ACHN (cell line): ENCODE data around the gene HILPDA.

Experiments used
- DNase-seq: peaks from one replicate; pipeline ENCODE4 v3.0.0-alpha.2; 2015
- in situ Hi-C: cut with HindIII; loops from 2 replicates; pipeline ENCODE4 v1.10.0; 2017; ENCODE audit warnings: low sequenced_read_pairs, low pct_ligation_motif_present, low pct_unique_long_range_greater_than_20kb

Gene HILPDA, protein sequence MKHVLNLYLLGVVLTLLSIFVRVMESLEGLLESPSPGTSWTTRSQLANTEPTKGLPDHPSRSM

DNA sequence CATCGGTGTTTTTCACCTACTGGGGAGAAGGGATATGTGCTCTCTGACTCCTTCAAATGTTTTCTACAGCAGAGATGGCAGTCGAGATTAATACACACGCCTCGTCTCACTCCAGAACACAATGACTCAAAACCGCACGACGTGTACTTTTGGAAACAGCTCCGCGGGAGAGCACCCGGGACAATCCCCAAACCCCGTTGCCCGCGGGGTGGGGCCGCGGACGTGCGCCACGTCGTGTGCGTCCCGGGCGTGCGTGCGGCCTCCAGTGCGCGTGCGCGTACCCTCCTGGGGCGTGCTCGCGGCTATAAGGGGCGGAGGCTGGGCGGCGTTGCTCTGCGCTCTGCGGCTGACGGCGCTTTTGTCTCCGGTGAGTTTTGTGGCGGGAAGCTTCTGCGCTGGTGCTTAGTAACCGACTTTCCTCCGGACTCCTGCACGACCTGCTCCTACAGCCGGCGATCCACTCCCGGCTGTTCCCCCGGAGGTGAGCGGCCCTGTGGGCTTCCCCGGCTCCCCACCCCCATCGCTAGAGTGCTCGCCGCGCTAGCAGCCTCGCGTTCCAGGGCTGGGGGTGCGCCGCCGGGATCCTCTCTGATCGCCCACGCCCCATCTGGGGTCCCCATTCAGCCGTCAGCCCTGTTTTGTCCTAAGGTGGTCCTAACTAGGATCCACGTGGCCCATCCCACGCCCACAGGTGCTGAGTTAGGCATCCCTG is at the start of gene HILPDA:
Gene HILPDA (plus strand): TSS at position 336 of the 712 bp plus-strand sequence. CDS start 1,391 bp downstream, outside the sequence.
- DNase-seq: peak; percentile 98
- in situ Hi-C loops: no loop called here

DNA sequence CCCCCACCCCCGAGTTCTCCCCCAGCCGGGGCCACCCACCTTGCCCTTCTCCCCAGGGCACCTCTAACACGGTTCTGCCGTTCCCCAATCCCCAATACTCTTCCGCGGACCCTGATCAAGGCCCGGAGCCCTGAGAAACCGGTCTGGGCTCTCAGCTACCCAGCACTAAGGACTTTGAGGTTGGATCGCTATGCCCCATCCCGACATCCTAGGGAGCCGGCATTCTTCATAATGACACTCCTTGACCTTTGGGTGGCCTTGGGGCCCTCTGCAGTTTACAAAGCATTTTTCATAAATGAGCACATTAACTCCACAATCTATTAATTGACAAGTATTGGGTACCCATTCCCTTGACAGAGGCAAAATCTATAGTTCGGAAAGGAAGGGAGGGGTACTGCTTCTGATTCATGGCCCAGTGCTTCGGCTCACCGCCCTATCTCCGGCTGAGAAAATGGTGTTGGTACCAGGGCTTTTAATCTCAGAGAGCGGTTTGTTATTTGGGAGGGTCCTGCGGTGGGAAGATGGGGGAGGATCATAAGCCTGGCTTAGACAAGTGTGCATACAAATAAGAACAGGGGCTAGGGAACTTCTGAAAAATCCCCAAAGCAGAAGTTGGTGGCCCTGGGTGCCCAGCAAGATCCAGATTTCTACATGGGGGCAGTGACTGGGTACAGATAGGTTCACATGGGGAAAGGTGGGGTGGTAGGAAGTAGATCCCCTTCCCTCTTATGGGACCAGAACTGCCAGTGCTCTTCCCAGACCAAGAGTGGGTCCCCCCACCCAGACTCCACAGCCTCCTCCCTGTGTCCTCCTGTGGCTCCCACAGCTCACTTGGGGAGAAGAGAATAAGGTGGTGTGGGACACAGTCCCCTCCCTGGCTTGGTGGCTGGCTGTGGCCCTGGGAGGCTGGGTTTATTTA is 49.1 kb upstream of the HILPDA start:
- DNase-seq: no peak

DNA sequence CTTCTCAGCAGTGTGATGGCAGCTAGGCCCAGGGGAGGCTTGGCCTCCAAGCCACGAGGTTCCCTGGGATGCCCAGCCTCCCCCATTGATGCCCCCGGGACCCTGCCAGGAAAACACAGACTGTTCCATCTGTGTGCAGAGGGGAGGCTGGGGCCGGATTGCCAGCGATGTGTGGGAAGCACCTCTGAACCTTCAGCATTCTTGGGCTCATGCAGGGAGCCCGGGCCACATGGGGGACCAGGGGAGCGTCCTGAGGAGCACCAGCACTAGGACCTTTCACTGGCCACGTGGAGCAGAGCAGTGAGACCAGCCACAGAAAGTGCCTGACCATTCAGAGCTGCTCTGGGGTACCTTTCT is 48.5 kb upstream of the HILPDA start:
- in situ Hi-C loops: no loop called here
- no peak for DNase-seq

More for the DNA sequence above, 49.1 kb upstream of the HILPDA start:
- in situ Hi-C loops: no loop called here

DNA sequence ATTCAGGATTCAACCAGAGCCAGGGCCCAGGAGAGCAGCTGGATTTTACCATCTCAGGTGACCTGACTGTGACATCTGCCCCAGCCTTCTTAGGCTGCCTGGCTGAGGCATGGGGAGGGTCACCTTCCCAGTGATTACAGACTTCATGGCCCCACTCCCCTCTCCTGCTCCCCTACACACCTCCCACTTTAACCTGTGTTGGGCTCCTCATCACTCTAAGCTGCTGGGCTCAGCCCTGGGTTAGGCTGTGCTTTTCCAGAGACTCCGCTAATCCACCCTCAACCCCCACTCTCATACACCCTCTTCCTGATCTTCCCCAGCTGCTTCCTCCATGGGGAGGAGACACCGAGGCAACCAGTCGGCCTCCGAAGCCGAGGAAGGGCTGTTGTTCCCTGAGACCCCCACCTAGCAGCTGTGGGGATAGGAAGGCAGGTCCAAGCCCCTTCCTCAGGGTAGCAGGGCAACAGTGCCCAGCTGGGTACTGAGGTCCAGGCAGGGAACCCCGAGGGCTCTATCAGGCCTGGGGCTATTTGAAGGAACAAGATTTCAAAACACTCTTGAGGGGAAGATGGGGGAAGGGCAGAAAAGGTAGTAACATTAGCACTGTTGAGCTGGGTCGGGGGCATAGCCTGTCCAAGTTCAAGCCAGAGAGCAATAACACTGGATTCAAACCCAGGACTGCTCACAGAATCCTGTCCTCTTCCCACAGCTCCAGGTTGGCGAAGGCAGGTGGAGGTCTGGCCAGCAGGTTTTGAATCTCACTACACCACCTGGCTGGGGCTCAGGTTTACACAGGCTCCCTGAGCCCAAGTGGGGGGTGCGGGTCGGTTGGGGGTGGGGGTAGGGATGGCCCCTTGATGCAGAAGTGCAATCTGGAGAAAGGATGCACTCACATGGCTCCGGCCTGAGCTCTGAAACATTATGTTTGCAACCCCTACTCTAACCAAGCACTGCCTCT is 47.6 kb upstream of the HILPDA start:
- in situ Hi-C loops: no loop called here
- no peak for DNase-seq

DNA sequence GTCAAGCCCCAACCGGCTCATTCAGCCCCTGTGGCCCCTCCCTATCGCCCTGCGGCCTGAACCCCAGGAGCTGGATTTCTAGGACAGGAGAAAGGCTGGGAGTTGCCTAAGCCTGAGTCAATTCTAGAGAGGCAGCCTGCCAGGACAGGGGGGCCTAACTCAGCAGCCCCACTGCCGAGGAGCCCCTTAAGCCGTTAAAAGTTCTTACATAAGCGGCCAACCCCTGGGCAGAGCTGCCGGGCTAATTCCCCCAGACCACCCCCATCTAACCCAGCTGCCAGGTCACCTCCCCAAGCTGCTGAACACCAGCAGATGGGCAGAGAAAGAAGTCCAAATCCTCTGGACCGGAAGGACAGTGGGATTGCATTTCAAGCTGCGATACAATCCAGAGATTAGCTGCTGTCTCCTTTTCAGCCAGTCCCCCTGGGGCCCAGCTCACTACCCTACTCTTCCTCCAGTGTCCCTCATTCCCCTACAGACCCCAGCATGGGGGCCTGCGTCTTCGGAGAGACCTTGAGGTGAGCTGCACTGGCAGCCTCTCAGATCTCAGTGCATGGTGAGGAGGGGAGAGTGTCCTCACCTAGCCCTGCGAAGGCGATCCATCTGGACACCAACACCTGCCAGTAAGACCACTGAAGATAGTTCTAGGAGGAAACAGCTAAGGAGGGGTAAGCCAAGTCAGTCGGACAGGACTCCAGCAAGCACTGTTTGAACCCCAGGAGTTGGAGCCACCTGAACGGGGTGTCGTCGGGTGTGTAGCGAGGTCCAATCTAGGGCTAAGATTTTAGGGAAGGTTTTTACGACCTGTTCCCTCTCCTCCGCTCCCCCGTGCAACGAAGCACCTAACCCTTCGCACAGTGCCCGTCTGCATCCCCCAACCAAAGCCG is 46.7 kb upstream of the HILPDA start:
- in situ Hi-C loops: no loop called here
- DNase-seq: no peak

DNA sequence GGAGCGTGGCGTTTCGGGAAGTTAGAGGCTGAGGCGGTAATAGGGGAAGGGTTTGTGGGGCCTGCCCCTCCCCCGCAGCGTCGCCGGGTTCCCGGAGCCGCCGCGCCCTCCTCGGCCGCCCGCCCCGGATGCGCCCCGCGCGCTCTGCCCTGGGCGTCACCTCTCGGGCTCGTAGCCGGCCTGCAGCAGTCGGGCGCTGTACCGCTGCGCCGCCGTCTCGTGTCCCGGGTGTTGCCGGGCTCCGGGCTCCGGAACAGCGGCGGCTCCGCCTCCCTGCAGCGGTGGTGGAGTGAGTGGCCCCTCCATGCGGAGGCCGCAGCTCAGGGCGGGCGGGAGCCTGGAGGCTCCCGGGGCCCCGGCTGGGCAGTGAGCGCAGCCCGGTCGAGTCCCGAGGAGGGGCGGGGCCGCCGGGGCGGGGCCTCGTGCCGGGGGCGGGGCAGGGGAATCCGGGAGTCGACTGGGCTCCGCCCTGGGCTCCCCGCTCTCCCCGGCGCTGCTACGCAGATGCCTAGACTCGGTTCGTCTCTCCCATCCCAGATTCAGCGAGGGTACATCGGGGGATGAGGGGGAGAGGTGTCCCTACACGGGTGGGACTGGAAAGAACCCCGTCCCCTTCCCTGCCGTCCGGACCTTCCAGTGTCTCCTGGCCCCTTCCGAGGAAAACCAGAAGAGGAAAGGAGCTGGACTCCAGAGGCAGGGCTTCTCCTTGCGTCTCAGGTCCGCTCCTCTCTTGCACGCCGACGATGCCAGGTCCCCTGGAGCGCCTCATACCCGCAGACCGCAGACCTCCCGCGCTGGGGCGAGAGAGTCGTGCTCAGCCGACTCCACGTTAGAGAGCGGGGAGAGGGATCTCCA is 45.9 kb upstream of the HILPDA start, which contains the start of gene IMPDH1:
Gene IMPDH1 (minus strand): TSS at position 387 of the 855 bp plus-strand sequence. CDS start 81 bp downstream, at position 306.
- DNase-seq: peak; percentile 91
- in situ Hi-C loops: no loop called here

DNA sequence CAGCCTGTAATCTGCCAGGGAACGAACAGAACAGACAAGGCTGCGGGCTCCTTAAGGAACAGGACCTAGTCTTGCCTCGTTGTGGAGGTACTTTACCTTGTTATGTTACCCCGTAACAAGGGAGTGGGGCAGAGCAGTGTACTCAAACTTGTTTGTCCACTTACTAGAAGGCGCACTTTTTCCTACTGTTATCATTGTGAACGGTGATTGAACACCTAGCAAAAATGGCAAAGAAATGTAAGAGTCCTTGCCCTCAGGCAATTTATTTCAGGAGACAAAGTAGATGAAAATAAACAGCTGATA is 45.3 kb upstream of the HILPDA start:
- in situ Hi-C loops: no loop called here
- DNase-seq: no peak

DNA sequence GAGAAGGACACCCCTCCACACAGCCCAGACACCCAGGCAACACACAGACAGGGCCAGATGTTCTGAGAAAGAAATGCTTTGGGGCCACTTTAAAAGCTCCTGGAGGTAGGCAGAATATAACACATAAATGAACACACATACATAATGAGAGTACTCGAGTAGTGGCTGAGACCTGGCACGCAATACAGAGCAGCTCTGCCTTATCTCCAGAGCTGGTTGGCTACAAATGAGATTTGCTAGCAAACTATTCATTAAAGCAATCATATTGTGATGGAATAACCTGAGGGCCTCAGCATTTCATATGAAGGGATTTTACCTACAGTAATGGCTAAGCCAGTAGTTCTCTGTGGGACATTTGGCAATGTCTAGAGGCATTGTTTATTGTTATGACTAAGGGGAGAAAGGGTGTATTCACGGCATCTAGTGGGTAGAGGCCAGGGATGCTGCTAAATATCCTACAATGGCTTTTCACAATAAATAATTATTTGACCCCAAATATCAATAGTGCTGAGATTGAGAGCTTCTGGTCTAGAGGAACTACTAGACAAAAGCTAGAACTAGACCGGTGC is 40.4 kb upstream of the HILPDA start:
- in situ Hi-C loops: no loop called here
- no peak for DNase-seq

DNA sequence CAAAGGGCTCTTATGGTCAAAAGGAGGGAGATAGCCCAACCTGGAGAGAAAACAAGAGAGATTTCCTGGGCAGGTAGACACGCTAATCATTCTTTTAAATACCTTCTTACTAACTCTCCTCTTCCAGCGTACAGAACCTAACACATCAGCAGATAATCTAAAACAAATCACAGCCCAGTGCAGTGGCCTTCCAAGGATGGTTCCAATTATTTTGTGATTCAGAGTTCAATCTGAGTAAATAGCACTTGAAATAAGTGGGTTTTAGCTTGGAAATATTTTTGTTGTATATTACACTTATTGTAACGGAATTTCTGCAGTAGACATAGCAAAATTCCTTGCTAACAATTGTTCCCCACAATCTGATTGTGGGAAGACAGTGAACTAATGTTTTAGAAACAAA is 38.6 kb upstream of the HILPDA start:
- in situ Hi-C loops: no loop called here
- no peak for DNase-seq

DNA sequence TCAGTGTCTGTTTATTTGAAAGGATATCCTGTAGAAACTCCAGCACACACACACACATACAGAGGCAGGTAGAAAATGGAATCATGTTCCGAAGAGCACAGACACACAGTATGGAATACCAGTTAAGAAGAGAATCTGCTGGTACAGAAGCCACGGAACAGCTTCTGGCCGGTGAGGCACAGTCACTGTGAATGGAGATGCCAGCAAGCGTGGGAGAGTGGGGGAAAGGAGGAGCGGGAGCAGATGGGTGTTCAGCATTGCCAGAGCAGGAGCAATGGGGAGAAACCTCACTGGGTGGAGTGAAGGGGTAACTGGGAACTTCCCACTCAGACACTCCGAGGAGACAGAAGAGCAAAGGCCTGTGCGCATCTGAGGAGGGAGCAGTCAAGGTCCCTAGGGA is 36.4 kb upstream of the HILPDA start:
- no peak for DNase-seq
- in situ Hi-C loops: no loop called here

DNA sequence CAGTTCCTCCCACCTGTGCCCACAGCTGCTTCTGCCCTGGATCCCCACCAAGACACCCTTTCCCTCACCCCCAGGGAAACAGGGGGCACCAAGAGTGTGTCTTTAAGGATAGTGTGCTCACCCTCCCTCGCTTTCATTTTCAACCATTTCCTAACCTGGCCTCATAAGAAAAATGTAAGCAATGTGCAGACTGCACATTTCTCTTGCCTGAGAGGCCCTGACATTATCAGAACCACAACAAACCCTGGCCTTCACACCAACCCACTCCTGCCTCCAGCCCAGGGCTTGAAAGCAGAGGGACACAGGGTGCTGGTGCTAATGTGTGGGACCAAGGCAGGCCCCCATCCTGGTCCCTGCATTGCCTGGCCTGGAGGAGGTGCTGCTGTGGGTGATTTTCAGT is 34.9 kb upstream of the HILPDA start:
- no peak for DNase-seq
- in situ Hi-C loops: no loop called here

DNA sequence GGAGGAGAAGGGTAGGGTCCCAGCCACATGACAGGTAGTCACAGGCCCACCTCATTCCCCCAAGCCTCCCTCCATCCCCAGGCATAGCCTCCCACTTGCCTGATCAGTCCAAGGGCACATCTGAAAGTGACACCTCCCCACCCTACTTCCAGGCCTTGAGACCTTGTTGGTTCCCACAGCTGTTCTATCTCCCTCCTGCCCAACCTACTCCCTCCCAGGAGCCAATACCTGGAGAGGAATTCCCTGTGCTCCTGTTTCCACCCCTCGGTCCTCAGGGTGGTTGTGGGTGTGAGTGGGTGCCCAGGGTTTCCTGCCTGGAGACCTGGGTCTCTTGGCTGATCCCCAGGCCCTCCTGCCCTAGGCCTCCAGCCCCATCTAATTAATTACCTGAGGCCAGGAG is 34.3 kb upstream of the HILPDA start:
- in situ Hi-C loops: no loop called here
- no peak for DNase-seq

DNA sequence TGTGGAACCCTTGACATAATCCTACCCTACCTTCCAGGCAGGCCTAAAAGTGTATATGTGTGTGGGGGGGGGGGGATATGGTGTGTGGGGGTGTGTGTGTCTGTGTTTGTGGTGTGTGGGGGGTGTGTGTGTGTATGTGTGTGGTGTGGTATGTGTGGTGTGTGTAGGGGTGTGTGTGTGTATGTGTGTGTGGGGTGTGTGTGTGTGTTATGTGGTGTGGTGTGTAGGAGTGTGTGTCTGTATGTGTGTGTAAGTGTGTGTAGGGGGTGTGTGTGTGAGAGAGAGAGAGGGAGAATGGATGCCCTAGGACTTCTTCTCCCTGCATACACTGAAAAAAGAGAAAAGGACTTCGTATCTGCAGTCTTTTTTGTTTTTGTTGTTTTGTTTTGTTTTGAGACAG is 33.6 kb upstream of the HILPDA start:
- no peak for DNase-seq
- in situ Hi-C loops: no loop called here

DNA sequence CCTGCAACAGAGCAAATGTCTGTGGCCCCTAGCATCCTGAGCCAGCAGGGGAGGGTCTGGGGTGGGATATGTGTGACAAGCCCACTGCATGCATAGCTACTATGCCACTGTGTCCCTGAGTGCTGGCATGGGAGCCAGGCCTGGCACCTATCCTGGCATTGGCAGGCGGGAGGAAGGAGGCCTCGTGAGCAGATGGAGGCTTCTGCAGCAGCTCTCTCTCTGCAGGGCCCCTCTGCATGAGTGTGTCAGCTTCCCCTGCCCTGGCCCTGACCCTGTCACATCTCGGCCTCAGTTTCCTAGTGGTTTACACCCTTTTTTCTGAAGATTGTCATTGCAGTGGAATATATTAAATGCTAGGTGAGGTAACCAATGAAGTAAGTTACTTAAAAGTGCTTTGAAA is 32.8 kb upstream of the HILPDA start:
- DNase-seq: no peak
- in situ Hi-C loops: no loop called here

DNA sequence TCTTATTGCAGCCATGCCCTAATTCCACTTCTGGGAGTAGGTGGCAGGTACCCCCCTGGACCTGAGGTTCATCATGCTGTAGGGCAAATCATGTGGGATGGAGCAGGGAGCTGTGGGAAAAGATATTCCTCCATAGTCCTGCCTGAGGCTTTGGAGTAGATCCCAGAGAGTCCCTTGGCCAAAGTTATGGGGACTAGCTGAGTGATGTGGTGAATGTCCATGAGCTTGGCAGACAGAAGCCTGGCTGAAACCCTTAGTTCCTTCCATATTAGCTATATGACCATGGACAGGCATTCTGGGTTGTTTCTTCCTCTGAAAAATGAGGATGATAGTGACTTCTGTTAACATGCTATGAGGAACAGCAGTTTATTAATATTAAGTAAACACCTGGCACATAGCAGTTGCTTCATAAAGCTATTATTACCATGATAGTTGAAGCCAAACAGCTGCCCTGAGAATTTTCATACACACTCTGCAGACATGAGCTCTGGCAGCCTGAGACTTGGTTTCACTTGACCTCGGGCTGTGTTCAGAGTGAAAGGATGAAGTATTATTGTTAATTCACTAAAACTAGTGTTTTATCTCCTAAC is 30.9 kb upstream of the HILPDA start:
- in situ Hi-C loops: no loop called here
- no peak for DNase-seq

DNA sequence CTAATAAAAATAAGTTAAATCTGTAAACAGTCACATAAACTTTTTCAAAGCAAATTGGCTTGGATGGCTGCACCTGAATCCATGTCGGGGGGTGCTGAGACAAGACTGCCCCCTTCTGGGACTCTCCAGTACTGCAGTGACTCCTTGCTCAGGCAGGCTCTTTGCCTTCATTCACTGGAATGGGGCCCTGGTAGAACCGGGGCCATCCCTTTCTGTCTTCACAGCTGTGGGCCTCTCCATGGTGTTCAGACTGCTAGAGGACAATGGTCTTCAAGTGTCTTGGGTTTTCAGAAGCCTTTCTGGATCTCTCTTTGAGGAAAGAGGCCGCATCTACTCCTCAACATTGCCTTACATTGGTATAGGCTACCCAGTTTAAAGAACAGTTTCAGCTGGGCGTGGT is 29.8 kb upstream of the HILPDA start:
- peak; percentile 75 for DNase-seq
- in situ Hi-C loops: no loop called here
